Lower leg skin (tissue), 4 donors: ENCODE data around the gene EPHB2. TPM values are rescaled to one million over a fixed set of nuclear protein-coding genes. Genes with fewer than 3 reads are reported as not detected.

Source experiments
- DNase-seq, 2 donors: peaks; one replicate each; pipeline ENCODE4 v3.0.0-alpha.2; 2019; ENCODE audit warnings: low spot score in 2 of 2
- H3K4me3 ChIP-seq: fragments of 200-600 bp; sonication (generic); 2 replicates; pipeline ENCODE4 v1.5.1; 2017; ENCODE audit warnings: mild to moderate bottlenecking, low read depth; ENCODE audit not compliant: poor library complexity, severe bottlenecking
- POLR2A ChIP-seq, 2 donors: fragments of 450-650 bp; IDR thresholded peaks; one replicate each; pipeline ENCODE4 v1.6.1; 2016 to 2017; ENCODE audit warnings: antibody characterized with exemption in 2 of 2, mild to moderate bottlenecking in 1 of 2, moderate library complexity in 1 of 2
- WGBS, 2 donors: methylation state at CpG; one replicate each; pipeline ENCODE4 v1.1.5; 2018; 5-methylcytosine and 5-hydroxymethylcytosine counted together
- intact Hi-C: fragments of 100-400 bp; cut with DNase I; formaldehyde crosslinking; loops from one replicate; pipeline ENCODE4 v1.15.0; 2023; ENCODE audit warnings: low total_unique reads
- total RNA-seq, 4 donors: library from RNA; depleted of rRNA; stranded (reverse); fragments of >200 nt; gene quantifications; one replicate each; pipeline ENCODE4 v1.1.0, GENCODE V29; 2016
- TF ChIP-seq, protein P1 (sequence below), 3 donors: fragments of 450-650 bp; IDR thresholded peaks; one replicate each; pipeline ENCODE4 v1.5.1; 2016; ENCODE audit warnings: antibody characterized with exemption in 3 of 3, mild to moderate bottlenecking in 3 of 3, moderate library complexity in 2 of 3

The EPHB2 gene
- total RNA-seq, 4 donors from 2014 or later = 0.57 to 3.1 (median 1.7) TPM

DNA sequence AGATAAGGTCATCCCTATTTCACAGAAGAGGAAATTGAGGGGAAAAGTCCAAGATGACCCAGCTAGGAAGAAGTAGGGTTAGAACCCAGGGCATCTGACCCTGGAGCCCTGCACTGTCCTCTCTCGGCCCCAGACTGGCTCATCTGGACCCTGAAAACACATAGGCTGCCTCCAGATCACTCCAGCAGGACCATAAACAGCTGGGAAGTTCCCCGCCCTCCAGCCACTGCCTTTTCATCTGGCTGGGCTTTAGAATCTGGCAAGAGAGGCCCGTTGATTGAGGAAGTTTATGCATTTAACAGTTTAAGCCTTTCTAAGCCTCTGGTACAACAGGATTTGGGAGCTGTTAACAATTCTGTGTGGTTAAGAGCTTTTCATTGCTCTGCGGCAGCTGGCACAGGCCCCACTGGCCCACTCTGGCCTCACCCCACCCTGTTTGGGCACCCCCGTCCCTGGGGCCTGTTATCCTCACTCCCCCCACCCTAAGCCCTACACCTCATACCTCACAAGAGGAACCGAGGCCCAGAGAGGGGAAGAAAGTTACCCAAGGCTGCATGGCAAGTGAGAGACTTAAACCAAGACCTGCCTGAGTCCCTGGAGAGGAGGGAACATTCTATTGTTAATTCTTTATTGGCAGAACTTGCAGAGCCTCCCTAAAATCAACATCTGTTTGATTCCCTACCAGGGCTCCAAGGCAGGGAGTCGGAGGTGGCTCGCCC, 84.2 kb downstream of the EPHB2 start:
- TF ChIP-seq, protein P1, sequence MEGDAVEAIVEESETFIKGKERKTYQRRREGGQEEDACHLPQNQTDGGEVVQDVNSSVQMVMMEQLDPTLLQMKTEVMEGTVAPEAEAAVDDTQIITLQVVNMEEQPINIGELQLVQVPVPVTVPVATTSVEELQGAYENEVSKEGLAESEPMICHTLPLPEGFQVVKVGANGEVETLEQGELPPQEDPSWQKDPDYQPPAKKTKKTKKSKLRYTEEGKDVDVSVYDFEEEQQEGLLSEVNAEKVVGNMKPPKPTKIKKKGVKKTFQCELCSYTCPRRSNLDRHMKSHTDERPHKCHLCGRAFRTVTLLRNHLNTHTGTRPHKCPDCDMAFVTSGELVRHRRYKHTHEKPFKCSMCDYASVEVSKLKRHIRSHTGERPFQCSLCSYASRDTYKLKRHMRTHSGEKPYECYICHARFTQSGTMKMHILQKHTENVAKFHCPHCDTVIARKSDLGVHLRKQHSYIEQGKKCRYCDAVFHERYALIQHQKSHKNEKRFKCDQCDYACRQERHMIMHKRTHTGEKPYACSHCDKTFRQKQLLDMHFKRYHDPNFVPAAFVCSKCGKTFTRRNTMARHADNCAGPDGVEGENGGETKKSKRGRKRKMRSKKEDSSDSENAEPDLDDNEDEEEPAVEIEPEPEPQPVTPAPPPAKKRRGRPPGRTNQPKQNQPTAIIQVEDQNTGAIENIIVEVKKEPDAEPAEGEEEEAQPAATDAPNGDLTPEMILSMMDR (IDR thresholded peaks at IDR 0.05) = no peak
- TF ChIP-seq POLR2A (IDR thresholded peaks at IDR 0.05) = no peak
- WGBS, 2 donors = 49% methylated on average over 8 of the region's 8 CpGs
- no peak overlapping the region for H3K4me3 ChIP-seq
- intact Hi-C loops = no loop called here
- no peak for DNase-seq

DNA sequence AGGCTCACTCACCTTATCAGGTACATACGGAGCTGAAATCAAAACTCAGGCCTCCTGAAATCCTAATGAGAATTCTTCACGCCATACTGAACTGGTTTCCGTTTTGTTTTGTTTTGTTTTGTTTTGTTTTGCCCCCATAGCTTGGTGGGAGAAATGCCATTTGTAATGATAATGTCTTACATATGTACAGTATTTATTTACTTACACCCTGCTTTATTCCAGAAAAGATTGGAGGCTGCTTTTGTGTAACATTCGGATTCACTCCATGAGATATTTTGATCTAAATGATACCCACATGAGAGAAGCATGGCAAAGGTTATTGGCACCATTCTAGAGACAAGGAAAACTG, 84.7 kb downstream of the EPHB2 start:
- intact Hi-C loops = no loop called here
- TF ChIP-seq, protein P1 (IDR thresholded peaks at IDR 0.05) = no peak
- TF ChIP-seq POLR2A (IDR thresholded peaks at IDR 0.05) = no peak
- no peak overlapping the region for H3K4me3 ChIP-seq
- DNase-seq = no peak
- WGBS, 2 donors = 69 to 79% methylated on average over 4 of the region's 4 CpGs

DNA sequence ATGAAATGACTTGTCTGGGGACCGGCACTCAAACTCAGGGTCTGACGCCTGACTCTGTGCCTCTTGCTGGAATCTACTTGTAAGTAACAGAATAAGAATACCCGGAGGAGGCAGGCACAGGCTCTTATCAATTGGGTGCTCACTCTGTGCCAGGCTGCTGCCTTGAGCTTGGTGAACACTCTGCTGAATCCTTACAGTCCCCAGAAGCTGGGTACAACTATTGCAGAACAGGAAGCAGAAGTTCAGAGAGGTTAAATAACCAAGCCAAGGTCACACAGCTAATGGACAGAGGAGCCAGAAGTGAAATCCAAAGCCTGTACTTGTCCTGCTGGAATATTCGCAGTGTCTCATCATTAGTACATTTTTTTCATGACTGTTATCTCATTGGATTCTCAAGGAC, 86.0 kb downstream of the EPHB2 start:
- DNase-seq = no peak
- intact Hi-C loops = no loop called here
- H3K4me3 ChIP-seq = no peak overlapping the region
- TF ChIP-seq, protein P1 (IDR thresholded peaks at IDR 0.05) = no peak
- no peak for TF ChIP-seq POLR2A (IDR thresholded peaks at IDR 0.05)
- 80 to 82% methylated on average over 4 of the region's 4 CpGs for WGBS, 2 donors

DNA sequence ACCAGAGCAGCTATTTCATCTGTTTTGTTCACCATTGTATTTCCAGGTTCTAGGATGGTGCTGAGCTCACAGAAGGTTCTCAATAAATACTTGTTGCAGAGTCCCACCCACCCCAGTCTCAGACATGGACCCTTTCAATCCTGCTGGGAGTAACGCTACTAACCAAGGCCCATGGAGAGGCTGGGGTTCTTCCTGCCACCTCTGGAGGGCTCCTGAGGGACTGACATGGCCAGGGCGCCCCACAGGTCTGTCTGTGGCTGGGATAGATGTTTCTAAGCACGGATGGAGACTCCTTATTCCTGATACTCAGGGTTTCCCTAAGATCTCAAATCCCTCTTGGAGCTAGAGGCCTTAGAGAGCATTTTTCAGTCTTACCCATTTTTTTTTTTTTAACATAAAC, 87.4 kb downstream of the EPHB2 start:
- 76 to 79% methylated on average over 3 of the region's 3 CpGs for WGBS, 2 donors
- TF ChIP-seq POLR2A (IDR thresholded peaks at IDR 0.05) = no peak
- TF ChIP-seq, protein P1 (IDR thresholded peaks at IDR 0.05) = no peak
- DNase-seq = no peak
- H3K4me3 ChIP-seq = no peak overlapping the region
- intact Hi-C loops = no loop called here

DNA sequence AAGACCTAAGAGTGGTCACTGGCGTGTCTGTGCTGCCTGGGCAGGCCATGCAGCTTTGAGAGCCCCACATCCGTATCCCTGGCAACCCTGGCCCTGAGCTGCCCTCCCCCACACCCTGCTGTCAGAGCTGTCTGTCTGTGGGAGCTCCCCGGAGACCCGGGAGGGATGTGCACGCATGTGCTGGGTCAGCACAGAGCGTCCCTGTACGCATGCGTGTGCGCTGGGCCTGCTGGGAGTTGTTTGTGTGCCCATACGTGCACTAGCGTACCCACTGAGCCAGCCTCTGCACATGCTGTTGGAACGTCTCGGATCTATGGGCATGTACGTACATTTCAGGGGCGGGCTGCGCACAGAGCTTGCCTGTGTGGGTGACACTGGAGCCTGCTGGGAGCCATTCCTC, 89.3 kb downstream of the EPHB2 start:
- 74 to 84% methylated on average over 12 to 16 of the region's 16 CpGs for WGBS, 2 donors
- no peak for DNase-seq
- TF ChIP-seq POLR2A (IDR thresholded peaks at IDR 0.05) = no peak
- TF ChIP-seq, protein P1 (IDR thresholded peaks at IDR 0.05) = no peak
- intact Hi-C loops = no loop called here
- no peak overlapping the region for H3K4me3 ChIP-seq

DNA sequence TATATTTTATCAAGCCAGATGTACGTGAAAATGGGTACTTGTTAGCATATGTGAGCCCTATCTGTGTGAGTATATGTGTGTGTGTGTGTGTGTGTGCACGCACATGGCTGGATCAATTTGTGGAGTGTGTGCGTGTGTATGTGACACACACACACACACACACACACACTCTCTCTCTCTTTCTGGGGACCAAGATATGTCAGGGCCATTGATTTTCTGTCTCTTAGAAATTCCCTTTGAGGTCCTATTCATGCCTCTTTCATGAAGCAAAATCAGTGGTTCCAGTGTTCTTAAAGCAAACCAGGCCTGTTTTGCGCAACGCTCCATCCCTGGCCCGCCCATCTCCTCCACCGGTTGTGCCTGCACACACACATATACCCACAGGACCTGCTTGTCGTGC, 90.0 kb downstream of the EPHB2 start:
- WGBS, 2 donors = 87 to 89% methylated on average over 8 of the region's 8 CpGs
- TF ChIP-seq, protein P1 (IDR thresholded peaks at IDR 0.05) = no peak
- no peak for TF ChIP-seq POLR2A (IDR thresholded peaks at IDR 0.05)
- no peak overlapping the region for H3K4me3 ChIP-seq
- DNase-seq = no peak
- intact Hi-C loops = no loop called here
